ENCODE results near the gene PHF19. TPM values are rescaled to one million over a fixed set of nuclear protein-coding genes. Genes with fewer than 3 reads are reported as not detected.

Gene PHF19
- total and polyA plus RNA-seq, 10 of the 15 experiments (the other 5 are each of a cell fraction or from before 2014, with no cell fraction given), result 26.0 to 133 (median 87.7) TPM

GRCh38 chr9:120875954-120876841, 790 bp downstream of the PHF19 start (continued):
- TF ChIP-seq USF2 (IDR thresholded peaks at IDR 0.05; ENCODE audit: borderline replicate concordance, low read depth, low read length) (no peak), ZNF207 (IDR thresholded peaks at IDR 0.05; ENCODE audit: borderline replicate concordance) (no peak), CTCF (IDR thresholded peaks at IDR 0.05 in 2 of 3, conservative IDR thresholded peaks at IDR 0.05 in 1 of 3; ENCODE audit: control insufficient read depth in 2 of 3, extremely low read depth in 1 of 3, insufficient read depth in 1 of 3, low read depth in 3 of 3, low read length in 3 of 3) (no peak; a peak in 1 of 6 replicates), GABPA (IDR thresholded peaks at IDR 0.05; ENCODE audit: low read depth) (no peak), POLR2AphosphoS2 (IDR thresholded peaks at IDR 0.05; ENCODE audit: low read depth, low read length) (no peak), RAD21 (IDR thresholded peaks at IDR 0.05; ENCODE audit: insufficient read depth, low read depth, low read length) (no peak)
- TF ChIP-seq, protein P1, sequence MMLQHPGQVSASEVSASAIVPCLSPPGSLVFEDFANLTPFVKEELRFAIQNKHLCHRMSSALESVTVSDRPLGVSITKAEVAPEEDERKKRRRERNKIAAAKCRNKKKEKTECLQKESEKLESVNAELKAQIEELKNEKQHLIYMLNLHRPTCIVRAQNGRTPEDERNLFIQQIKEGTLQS (IDR thresholded peaks at IDR 0.05; ENCODE audit: borderline replicate concordance, extremely low read depth, low read depth, low read length), result no peak

Data from GM12878 (cell line).